Astrocyte (in vitro differentiated cells and primary cell): Measurements from ENCODE around the gene PEPD. TPM values are rescaled to one million over a fixed set of nuclear protein-coding genes. Genes with fewer than 3 reads are reported as not detected.

Source experiments
- DNase-seq: peaks from one replicate; pipeline ENCODE4 v3.0.0-alpha.2; 2010; ENCODE audit warnings: low read depth
- FAIRE-seq: peaks from 2 replicates; lab custom pipeline; 2011; peaks lifted over from hg19 to GRCh38; lab: Jason Lieb, UNC
- H2AFZ ChIP-seq: 2 replicates; pipeline ENCODE4 v1.6.0; 2012; ENCODE audit warnings: low read depth, low read length, inconsistent platforms
- H3K27ac ChIP-seq: 2 replicates; pipeline ENCODE4 v1.5.1; 2011; ENCODE audit warnings: low read depth, low read length, inconsistent platforms
- H3K27me3 ChIP-seq: 2 replicates; pipeline ENCODE4 v1.6.0; 2011; ENCODE audit warnings: low read length, inconsistent platforms; ENCODE audit not compliant: insufficient read depth
- H3K36me3 ChIP-seq: 2 replicates; pipeline ENCODE4 v1.5.1; 2011; ENCODE audit warnings: low read length, inconsistent platforms; ENCODE audit not compliant: insufficient read depth
- H3K4me1 ChIP-seq: 2 replicates; pipeline ENCODE4 v1.5.1; 2011; ENCODE audit warnings: low read length, inconsistent platforms; ENCODE audit not compliant: insufficient read depth
- H3K4me2 ChIP-seq: 2 replicates; pipeline ENCODE4 v1.6.0; 2012; ENCODE audit warnings: low read length, inconsistent platforms
- H3K4me3 ChIP-seq: 2 replicates; pipeline ENCODE4 v1.5.1; 2011; ENCODE audit warnings: low read depth, mild to moderate bottlenecking, low read length, inconsistent platforms; ENCODE audit not compliant: insufficient read depth
- H3K79me2 ChIP-seq: 2 replicates; pipeline ENCODE4 v1.6.0; 2012; ENCODE audit warnings: mild to moderate bottlenecking, low read length, inconsistent platforms; ENCODE audit not compliant: insufficient read depth
- H3K9ac ChIP-seq: 2 replicates; pipeline ENCODE4 v1.6.0; 2012; ENCODE audit warnings: mild to moderate bottlenecking, low read length, inconsistent platforms
- H3K9me3 ChIP-seq: 2 replicates; pipeline ENCODE4 v1.5.1; 2012; ENCODE audit warnings: low read depth, mild to moderate bottlenecking, low read length, inconsistent platforms; ENCODE audit not compliant: insufficient read depth
- H4K20me1 ChIP-seq: 2 replicates; pipeline ENCODE4 v1.6.0; 2012; ENCODE audit warnings: low read length, inconsistent platforms; ENCODE audit not compliant: insufficient read depth
- H3K27ac Mint-ChIP-seq: one replicate; pipeline ENCODE4 v1.8.0; 2021; ENCODE audit warnings: mild to moderate bottlenecking, mixed read lengths; ENCODE audit not compliant: unreplicated experiment
- H3K27me3 Mint-ChIP-seq: one replicate; pipeline ENCODE4 v1.8.0; 2021; ENCODE audit warnings: low read depth, mixed read lengths; ENCODE audit not compliant: unreplicated experiment
- H3K36me3 Mint-ChIP-seq: one replicate; pipeline ENCODE4 v1.8.0; 2021; ENCODE audit warnings: low read depth, mixed read lengths; ENCODE audit not compliant: unreplicated experiment
- H3K4me1 Mint-ChIP-seq: one replicate; pipeline ENCODE4 v1.8.0; 2021; ENCODE audit warnings: low read depth, mixed read lengths; ENCODE audit not compliant: unreplicated experiment
- H3K4me3 Mint-ChIP-seq: one replicate; pipeline ENCODE4 v1.8.0; 2021; ENCODE audit warnings: mild to moderate bottlenecking, moderate library complexity, mixed read lengths; ENCODE audit not compliant: unreplicated experiment
- H3K9me3 Mint-ChIP-seq: one replicate; pipeline ENCODE4 v1.8.0; 2021; ENCODE audit warnings: mild to moderate bottlenecking, mixed read lengths; ENCODE audit not compliant: unreplicated experiment
- CTCF ChIP-seq: IDR thresholded peaks from 2 replicates; pipeline ENCODE4 v1.5.1; 2011; ENCODE audit warnings: low read depth, mild to moderate bottlenecking, inconsistent platforms, low read length, moderate library complexity; ENCODE audit not compliant: insufficient read depth
- EZH2 ChIP-seq: IDR thresholded peaks from 2 replicates; pipeline ENCODE4 v1.6.1; 2012; ENCODE audit warnings: mild to moderate bottlenecking, low read length, inconsistent platforms; ENCODE audit not compliant: insufficient read depth
- total RNA-seq: library from RNA; stranded (reverse); gene quantifications from 2 replicates; pipeline ENCODE4 v1.2.1, GENCODE V29; 2021

PEPD gene
- total RNA-seq, 1 donor from 2014 or later = 37.9 TPM

GRCh38 chr19:33512021-33512420 lies 9.6 kb downstream of the PEPD start:
- peaks cover 9% of the 10 kb centered on the region for H3K36me3 Mint-ChIP-seq
- no peak overlapping the region for H2AFZ ChIP-seq
- H3K4me1 ChIP-seq = peaks cover 7% of the 10 kb centered on the region
- H3K9me3 ChIP-seq = no peaks in the 10 kb centered on the region
- peaks cover 39% of the 10 kb centered on the region for H3K79me2 ChIP-seq
- H3K4me2 ChIP-seq = no peak overlapping the region
- H3K36me3 ChIP-seq = peaks cover 5% of the 10 kb centered on the region
- H3K4me3 ChIP-seq = no peak overlapping the region
- peaks cover 64% of the 10 kb centered on the region for H4K20me1 ChIP-seq
- no peak for FAIRE-seq
- H3K9ac ChIP-seq = no peak overlapping the region
- no peak for TF ChIP-seq CTCF
- no peak for TF ChIP-seq EZH2
- H3K4me3 Mint-ChIP-seq = no peak overlapping the region
- no peaks in the 10 kb centered on the region for H3K27me3 ChIP-seq
- H3K27ac ChIP-seq = no peak overlapping the region
- DNase-seq = no peak
- no peak overlapping the region for H3K27ac Mint-ChIP-seq
- H3K27me3 Mint-ChIP-seq = peaks cover 3% of the 10 kb centered on the region
- no peaks in the 10 kb centered on the region for H3K9me3 Mint-ChIP-seq
- H3K4me1 Mint-ChIP-seq = no peaks in the 10 kb centered on the region

GRCh38 chr19:33511346-33511745 lies 10.2 kb downstream of the PEPD start:
- no peak for DNase-seq
- no peak overlapping the region for H3K27ac Mint-ChIP-seq

More at GRCh38 chr19:33511346-33511745, 10.2 kb downstream of the PEPD start:
- Histone ChIP-seq H3K27me3 (no peaks in the 10 kb centered on the region), H3K4me1 (peaks cover 7% of the 10 kb centered on the region), H3K9me3 (no peaks in the 10 kb centered on the region), H2AFZ (no peak overlapping the region), H4K20me1 (peaks cover 65% of the 10 kb centered on the region), H3K4me3 (no peak overlapping the region), H3K27ac (no peak overlapping the region), H3K9ac (no peak overlapping the region), H3K79me2 (peaks cover 37% of the 10 kb centered on the region), H3K4me2 (no peak overlapping the region), H3K36me3 (peaks cover 5% of the 10 kb centered on the region)
- TF ChIP-seq EZH2 = no peak
- TF ChIP-seq CTCF = no peak
- FAIRE-seq = no peak
- no peak overlapping the region for H3K4me3 Mint-ChIP-seq
- peaks cover 3% of the 10 kb centered on the region for H3K27me3 Mint-ChIP-seq
- H3K4me1 Mint-ChIP-seq = no peaks in the 10 kb centered on the region
- H3K9me3 Mint-ChIP-seq = no peaks in the 10 kb centered on the region
- peaks cover 9% of the 10 kb centered on the region for H3K36me3 Mint-ChIP-seq
